COLO829 (cell line): Measurements from ENCODE around the gene R3HDM1.
"Not testable (repeated sequence)": the region's sequence is repeated elsewhere in the genome, so short reads cannot be mapped to it uniquely, and the experiment has no call there.

Source experiments
- DNase-seq: peaks from one replicate; pipeline ENCODE4 v3.0.0; 2012; ENCODE audit warnings: low spot score

R3HDM1 gene

DNA sequence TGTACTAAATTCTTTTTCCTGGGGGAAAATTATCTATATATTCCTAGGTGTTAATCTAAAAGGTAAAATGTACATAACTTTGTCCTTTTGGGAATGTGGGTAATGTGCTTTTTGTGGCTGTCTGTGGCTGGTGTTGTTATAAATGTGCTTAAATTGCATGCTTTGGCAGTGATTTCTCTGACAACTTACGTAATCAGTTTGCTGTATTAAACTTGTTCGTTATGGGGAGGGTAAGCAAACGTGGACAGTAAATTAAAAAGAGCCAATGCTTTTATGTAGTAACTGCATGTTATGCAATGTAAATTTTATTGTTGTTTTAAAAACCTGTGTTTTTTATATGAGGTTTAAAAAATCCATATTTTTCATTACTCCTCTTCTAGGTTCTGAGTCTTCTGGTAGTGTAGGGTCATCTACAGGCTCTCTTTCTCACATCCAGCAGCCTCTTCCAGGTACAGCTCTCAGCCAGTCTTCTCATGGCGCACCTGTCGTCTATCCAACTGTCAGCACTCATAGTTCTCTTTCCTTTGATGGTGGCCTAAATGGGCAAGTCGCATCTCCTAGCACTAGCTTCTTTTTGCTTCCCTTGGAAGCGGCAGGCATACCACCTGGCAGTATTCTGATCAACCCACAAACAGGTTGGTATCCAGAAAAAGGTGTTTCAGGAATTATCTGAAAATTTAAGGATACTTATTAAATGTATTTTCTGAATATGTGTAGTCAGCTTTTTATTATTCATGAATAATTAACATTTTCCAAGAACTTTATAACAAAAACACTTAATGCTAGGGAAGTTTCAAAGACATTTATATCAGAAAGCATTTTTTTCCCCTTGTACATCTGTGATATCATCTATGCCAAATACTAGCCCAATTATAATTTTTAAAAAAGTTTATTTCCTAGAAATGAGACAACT lies 110.1 kb downstream of the R3HDM1 start:
- DNase-seq, result no peak

DNA sequence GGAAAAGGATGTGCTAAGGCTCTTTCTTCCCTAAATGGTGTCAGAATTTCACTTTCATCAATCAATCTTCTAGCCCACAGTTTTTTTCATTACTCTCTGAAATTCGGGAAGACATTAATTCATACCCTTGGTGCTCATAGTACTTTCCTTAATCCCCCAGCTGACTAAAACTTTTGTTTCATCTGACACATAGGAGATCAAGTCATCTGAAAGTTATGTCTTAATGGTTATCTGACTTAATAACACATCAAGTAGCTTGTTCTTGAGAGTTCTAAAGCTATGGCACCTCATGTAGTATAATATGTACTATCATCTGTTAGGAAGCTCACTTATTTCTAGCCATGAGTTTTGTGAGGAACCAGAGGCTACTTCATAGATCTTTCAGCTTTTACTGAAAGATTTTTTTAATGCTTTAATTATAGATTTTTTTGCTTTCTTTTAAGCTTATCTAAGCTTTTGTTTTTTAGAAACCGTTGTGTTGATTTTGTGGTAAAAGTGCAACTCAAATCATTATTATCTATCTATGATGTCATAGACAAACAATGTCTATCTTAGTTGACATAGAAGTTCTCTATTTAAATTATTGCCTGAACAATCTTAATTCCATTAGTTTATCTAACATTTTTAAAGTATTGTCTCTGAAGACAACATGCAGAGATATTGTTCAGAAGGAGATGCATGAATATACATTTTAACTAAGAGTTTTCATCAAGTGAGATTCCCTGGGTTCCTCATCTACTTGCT lies 116.7 kb downstream of the R3HDM1 start:
- no peak for DNase-seq

- peak; percentile 12 for DNase-seq
Observed at GRCh38 chr2:135650721-135651120, 119.4 kb downstream of the R3HDM1 start.

DNA sequence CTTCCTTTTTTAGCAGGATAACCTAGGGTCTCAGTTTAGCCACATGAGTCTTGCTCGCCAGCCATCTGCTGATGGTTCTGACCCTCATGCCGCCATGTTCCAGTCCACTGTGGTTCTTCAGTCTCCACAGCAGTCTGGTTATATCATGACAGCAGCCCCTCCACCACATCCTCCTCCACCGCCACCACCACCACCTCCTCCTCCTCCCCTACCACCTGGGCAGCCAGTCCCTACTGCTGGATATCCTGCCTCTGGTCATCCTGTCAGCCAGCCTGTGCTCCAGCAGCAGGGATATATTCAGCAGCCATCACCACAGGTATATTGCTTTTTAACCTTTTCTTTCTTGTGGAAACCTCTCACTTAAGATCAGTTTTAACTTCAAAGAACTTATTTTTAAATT lies 120.4 kb downstream of the R3HDM1 start:
- no peak for DNase-seq

GRCh38 chr2:135654239-135654638 lies 123.0 kb downstream of the R3HDM1 start:
- not testable (repeated sequence) for DNase-seq

DNA sequence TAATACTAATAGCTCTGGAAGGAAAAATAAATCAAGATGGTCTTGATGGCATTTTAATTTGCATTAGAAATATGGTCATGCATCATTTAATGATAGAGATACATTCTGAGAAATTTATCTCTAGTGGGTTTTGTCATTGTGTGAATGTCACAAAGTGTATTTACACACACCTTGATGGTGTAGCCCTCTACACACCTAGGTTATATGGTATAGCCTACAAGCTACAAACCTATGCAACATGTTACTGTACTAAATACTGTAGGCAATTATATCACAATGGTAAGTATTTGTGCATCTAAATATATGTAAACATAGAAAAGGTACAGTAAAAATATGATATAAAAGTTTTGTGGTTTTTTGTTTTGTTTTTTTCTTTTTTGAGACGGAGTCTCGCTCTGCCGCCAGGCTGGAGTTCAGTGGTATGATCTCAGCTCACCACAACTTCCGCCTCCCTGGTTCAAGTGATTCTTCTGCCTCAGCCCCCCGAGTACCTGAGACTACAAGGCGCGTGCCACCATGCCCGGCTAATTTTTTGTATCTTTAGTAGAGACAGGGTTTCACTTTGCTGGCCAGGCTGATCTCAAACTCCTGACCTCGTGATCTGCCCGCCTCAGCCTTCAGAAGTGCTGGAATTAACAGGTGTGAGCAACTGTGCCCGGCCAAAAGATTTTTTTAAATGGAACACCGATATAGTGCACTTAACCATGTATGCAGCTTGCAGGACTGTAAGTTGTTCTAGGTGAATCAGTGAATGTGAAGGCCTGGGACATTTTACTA lies 126.7 kb downstream of the R3HDM1 start:
- no peak for DNase-seq

DNA sequence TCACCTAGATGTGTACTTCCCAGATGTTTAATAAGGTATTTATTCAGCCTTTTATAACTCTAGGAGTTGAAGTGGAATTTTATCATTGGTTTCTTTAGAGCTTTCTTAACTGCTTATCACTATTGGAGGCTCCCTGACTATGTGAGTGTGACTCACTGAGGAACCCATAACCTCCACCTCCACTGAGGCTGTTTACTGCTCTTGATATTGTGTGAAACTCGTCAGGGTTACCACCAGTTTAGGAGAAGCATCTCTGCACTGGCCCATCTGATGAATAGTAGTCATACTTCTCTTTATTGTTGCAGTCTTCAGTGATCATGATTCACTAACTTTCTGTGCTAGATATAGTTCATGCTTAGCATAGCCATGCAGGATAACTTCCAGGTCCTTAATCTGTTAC lies 130.8 kb downstream of the R3HDM1 start:
- DNase-seq, result no peak

DNA sequence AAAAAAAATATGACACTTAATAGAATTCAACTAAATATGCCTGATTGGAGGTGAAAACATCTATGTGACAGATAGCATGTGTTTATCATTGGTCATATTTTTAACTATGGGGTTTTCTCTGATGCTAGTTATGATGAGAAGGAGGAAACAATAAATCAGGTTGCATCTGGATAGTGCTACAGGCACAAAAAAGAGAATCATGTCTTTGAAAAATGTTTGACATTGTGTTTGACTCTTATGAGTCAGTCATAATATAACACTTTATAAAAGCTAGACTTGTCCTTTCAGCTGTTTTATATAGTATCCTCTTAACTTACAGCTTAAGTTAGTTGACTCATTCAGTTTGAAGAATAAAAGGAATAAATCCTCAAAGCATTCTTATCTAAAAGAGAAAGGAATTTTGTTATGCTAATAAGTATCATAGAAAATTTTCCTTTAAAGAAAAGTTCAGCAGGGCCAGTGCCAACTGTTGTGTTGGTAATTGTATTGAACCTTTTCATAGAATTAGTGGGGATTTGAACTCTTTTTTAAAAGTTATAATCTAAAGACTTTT lies 131.9 kb downstream of the R3HDM1 start:
- peak; percentile 12 for DNase-seq

DNA sequence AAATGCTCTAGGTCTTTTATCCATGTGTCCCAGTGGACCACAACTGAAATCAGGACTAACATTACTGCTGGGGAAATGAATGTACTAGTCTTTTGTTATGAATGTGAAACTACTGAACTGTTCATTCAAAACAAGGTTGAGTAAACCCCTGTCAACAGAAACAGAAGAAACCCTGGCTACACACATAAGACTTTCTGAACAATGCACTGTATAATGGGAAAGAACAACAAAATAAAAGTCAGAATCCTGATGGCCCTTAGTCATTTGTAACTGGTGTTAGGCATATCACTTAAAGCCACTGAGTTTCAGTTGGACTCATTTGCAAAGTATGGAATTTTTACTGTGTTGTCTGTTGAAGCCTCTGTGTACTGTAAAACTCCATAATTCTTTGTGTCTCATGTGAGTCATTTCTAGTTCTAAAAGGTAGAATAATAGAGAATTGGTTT lies 133.4 kb downstream of the R3HDM1 start:
- peak; percentile 8 for DNase-seq

- no peak for DNase-seq
Observed at GRCh38 chr2:135667045-135667444, 135.8 kb downstream of the R3HDM1 start.

DNA sequence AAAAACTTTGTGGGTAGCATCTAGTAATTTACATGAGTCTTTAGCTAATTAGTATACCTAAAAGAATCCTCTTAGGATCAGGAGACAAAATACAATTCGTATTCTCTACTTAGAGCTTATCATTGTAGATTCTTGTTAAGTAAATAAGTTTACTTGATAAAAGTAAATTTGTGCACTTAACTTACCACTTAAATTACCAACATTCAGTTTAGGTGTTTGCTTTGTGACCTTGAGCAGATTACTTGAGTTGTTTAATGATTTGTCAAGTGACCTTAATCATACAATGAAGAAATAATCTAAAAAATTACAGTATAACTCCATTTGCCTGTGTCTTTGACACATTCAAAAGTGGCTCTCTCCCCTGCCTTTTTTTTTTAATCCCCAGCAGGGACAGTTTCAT lies 143.2 kb downstream of the R3HDM1 start:
- DNase-seq, result no peak

DNA sequence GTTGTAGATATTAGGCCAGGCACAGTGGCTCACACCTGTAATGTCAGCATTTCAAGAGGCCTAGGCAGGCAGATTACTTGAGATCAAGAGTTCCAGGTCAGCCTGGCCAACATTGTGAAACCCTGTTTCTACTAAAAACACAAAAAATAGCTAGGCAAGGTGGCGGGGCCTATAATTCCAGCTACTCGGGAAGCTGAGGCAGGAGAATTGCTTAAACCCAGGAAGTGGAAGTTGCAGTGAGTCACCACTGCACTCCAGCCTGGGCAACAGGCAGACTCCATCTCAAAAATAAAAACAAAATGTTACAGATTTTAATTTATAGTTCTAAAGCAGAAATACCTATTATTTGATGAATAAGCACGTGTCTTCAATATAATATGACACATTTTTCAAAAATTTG lies 144.7 kb downstream of the R3HDM1 start:
- DNase-seq, result no peak

DNA sequence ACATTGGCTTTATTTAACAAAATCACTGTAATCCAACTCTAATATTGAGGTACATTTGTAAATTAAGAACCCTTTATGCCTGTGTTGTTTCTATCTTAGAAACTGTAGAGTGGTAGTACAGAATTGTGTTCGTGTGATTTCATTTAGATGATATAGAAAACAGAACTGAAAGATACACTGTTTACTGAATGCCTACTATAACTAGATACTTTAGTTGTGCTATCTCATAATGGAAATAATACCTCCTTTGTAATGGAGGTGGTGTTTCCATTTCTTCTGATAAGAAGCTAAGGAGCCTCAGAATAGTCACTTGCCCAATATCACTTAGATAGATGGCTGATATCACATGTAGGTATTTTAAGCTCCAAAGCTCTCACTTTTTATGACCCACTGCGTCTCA lies 147.8 kb downstream of the R3HDM1 start:
- no peak for DNase-seq

GRCh38 chr2:135685361-135685760 lies 154.1 kb downstream of the R3HDM1 start:
- no peak for DNase-seq

DNA sequence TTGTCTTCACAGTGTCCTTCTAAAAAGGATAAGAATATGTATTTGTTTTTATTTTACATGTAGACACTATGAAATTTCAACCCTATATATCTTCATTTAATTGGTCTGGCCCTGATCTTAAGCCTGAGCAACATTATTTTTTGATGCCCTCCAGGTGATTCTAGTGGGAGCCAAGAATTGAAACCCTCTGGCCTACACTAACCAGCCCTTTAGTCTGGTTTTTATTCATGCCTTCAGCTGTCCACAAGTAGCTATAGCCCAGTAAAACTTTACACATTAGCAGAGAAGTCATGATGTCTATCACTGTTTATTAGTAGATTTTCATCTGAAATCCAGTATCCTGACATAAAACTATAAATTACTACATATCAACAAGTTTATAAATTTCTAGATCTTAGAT lies 157.7 kb downstream of the R3HDM1 start:
- no peak for DNase-seq

GRCh38 chr2:135689679-135690078 lies 158.4 kb downstream of the R3HDM1 start:
- no peak for DNase-seq

GRCh38 chr2:135694711-135695110 lies 163.4 kb downstream of the R3HDM1 start:
- DNase-seq, result peak; percentile 84

DNA sequence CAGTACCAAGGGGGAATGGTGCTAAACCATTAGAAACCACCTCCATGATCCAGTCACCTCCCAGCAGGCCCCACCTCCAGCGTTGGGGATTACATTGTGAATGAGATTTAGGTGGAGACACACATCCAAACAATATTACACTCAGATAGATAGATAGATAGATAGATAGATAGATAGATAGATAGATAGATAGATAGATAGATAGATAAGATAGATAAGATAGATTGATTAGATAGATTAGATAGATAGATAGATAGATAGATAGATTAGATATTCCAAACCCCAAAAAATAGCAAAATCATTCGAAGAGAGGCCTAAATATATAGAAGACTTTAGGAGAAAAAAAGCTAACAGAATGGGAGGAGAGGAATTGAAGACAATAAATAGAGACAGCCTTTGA lies 167.6 kb downstream of the R3HDM1 start:
- DNase-seq, result no peak

- no peak for DNase-seq
Observed at GRCh38 chr2:135701442-135701841, 170.2 kb downstream of the R3HDM1 start.

DNA sequence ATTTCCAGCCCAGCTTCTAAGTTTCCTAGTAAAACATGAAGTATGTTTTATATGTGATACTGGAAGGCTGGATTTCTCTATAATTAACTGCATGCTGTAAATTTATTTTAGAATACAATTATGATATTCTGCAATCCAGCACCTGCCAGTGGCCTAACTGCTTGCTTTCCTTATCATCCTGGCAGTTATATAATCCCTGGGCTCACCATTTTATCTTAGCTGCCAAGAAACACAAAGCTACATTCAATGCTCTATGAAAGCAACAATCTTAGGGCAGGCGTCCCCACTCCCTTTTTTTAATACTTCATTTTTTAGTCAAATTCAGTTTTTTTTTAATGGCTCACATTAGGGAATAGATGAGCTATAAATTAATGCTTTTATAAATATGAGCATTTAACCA lies 172.0 kb downstream of the R3HDM1 start:
- no peak for DNase-seq

GRCh38 chr2:135704075-135704474 lies 172.8 kb downstream of the R3HDM1 start:
- DNase-seq, result not testable (repeated sequence)

- DNase-seq, result no peak
Observed at GRCh38 chr2:135708159-135708558, 176.9 kb downstream of the R3HDM1 start.
